HCT116 (cell line): ENCODE results near the gene NCR3LG1. TPM values are rescaled to one million over a fixed set of nuclear protein-coding genes. Genes with fewer than 3 reads are reported as not detected.

Source experiments
- ATAC-seq: fragments of 200-7000 bp; cut with Tn5 transposase; 2 replicates; pipeline ENCODE4 v1.9.1; 2020; ENCODE audit warnings: mild to moderate bottlenecking, moderate library complexity
- BruUV-seq: library from RNA; stranded (reverse); fragments of 400-500 nt; replicated peaks from 2 replicates; lab custom pipeline; 2021; lab: Mats Ljungman, UMichigan
- CTCF ChIA-PET: fragments of 300-600 bp; sonication (Branson Sonifier 250); formaldehyde crosslinking; loops from one replicate; lab custom pipeline; 2021; ENCODE audit warnings: antibody characterized with exemption; lab: Charles Lee
- POLR2A ChIA-PET: fragments of 300-600, 350-600 bp; sonication (Branson Sonifier 250); formaldehyde crosslinking; loops from one replicate; lab custom pipeline; 2021; ENCODE audit warnings: antibody characterized with exemption; lab: Charles Lee
- RAD21 ChIA-PET, 2 experiments: fragments of 300-600 bp; sonication (Branson Sonifier 250); formaldehyde crosslinking; loops; one replicate each; lab custom pipeline; 2023; ENCODE audit warnings: low total read pairs in 2 of 2; ENCODE audit not compliant: uncharacterized antibody in 2 of 2, unreplicated experiment in 2 of 2, low non-redundant PET in 1 of 2; lab: Charles Lee
- DNase-seq: peaks from one replicate; pipeline ENCODE4 v3.0.0-alpha.2; 2010; ENCODE audit warnings: low read depth, low spot score
- H2AFZ ChIP-seq: fragments of 200-600 bp; shearing (Covaris generic), sonication (generic); 2 replicates; pipeline ENCODE4 v1.6.1; 2017; ENCODE audit warnings: low read depth, mixed run types, mixed read lengths, antibody characterized with exemption, low read length; ENCODE audit not compliant: poor library complexity, severe bottlenecking
- H3K27ac ChIP-seq: 2 replicates; pipeline ENCODE4 v1.5.1; 2012; ENCODE audit warnings: low read depth, low read length
- H3K27me3 ChIP-seq: fragments of 200-600 bp; sonication (generic); 2 replicates; pipeline ENCODE4 v1.6.1; 2016; ENCODE audit warnings: mixed run types, low read length, mixed read lengths; ENCODE audit not compliant: insufficient read depth
- H3K36me3 ChIP-seq, 2 experiments: fragments of 200-500 bp in 1 of 2; fragments of 200-600 bp in 1 of 2; sonication (Bioruptor generic) in 1 of 2; sonication (generic) in 1 of 2; 2 replicates each; pipeline versions ENCODE4 v1.5.1 to v1.6.1; 2014 to 2016; ENCODE audit warnings: low read length in 2 of 2, inconsistent platforms in 1 of 2, mixed read lengths in 1 of 2, mixed run types in 1 of 2; ENCODE audit not compliant: insufficient read depth in 2 of 2, control insufficient read depth in 1 of 2
- H3K4me1 ChIP-seq, 2 experiments: fragments of 200-600 bp in 1 of 2; sonication (generic) in 1 of 2; 2 replicates each; pipeline versions ENCODE4 v1.5.1 to v1.6.1; 2012 to 2017; ENCODE audit warnings: low read length in 2 of 2, inconsistent platforms in 1 of 2, mild to moderate bottlenecking in 1 of 2, mixed read lengths in 1 of 2, mixed run types in 1 of 2, moderate library complexity in 1 of 2; ENCODE audit not compliant: insufficient read depth in 2 of 2, control insufficient read depth in 1 of 2
- H3K4me2 ChIP-seq: fragments of 200-600 bp; sonication (generic); 2 replicates; pipeline ENCODE4 v1.6.1; 2017; ENCODE audit warnings: mixed run types, low read length, mixed read lengths
- H3K4me3 ChIP-seq, 2 experiments: fragments of 200-600 bp in 1 of 2; sonication (generic) in 1 of 2; replicated peaks in 1 of 2; 2 replicates each; pipeline ENCODE4 v1.5.1; 2011 to 2016; ENCODE audit warnings: low read length in 2 of 2, control low read depth in 1 of 2, low read depth in 1 of 2, mild to moderate bottlenecking in 1 of 2, mixed read lengths in 1 of 2, mixed run types in 1 of 2
- H3K79me2 ChIP-seq: fragments of 200-600 bp; sonication (generic); 2 replicates; pipeline ENCODE4 v1.6.1; 2017; ENCODE audit warnings: mild to moderate bottlenecking, mixed run types, low read length, moderate library complexity, mixed read lengths; ENCODE audit not compliant: insufficient read depth
- H3K9ac ChIP-seq: fragments of 200-600 bp; sonication (generic); 2 replicates; pipeline ENCODE4 v1.6.1; 2016; ENCODE audit warnings: low read length, mixed read lengths
- H3K9me2 ChIP-seq: fragments of 200-600 bp; sonication (generic), shearing (Covaris generic); 2 replicates; pipeline ENCODE4 v1.6.1; 2017; ENCODE audit warnings: mixed run types, mild to moderate bottlenecking, moderate library complexity; ENCODE audit not compliant: insufficient read depth
- H3K9me3 ChIP-seq, 2 experiments: fragments of 200-500 bp in 1 of 2; fragments of 200-600 bp in 1 of 2; sonication (Bioruptor generic) in 1 of 2; sonication (generic) in 1 of 2; 2 replicates each; pipeline ENCODE4 v1.6.1; 2014 to 2017; ENCODE audit warnings: low read length in 2 of 2, mixed read lengths in 2 of 2, inconsistent platforms in 1 of 2, low read depth in 1 of 2, mild to moderate bottlenecking in 1 of 2, mixed run types in 1 of 2, moderate library complexity in 1 of 2; ENCODE audit not compliant: control insufficient read depth in 1 of 2, insufficient read depth in 1 of 2
- H4K20me1 ChIP-seq: fragments of 200-600 bp; sonication (generic), shearing (Covaris generic); 2 replicates; pipeline ENCODE4 v1.6.1; 2017; ENCODE audit warnings: mixed run types, mild to moderate bottlenecking, moderate library complexity; ENCODE audit not compliant: insufficient read depth
- CEBPB ChIP-seq: IDR thresholded peaks from 2 replicates; pipeline ENCODE4 v1.6.1; 2012; ENCODE audit warnings: low read depth
- EZH2phosphoT487 ChIP-seq: fragments of 200-600 bp; IDR thresholded peaks from 2 replicates; pipeline ENCODE4 v1.6.1; 2018; ENCODE audit warnings: antibody characterized with exemption, borderline replicate concordance
- FOSL1 ChIP-seq: IDR thresholded peaks from 2 replicates; pipeline ENCODE4 v1.6.1; 2012; ENCODE audit warnings: low read depth
- JUND ChIP-seq: IDR thresholded peaks from 2 replicates; pipeline ENCODE4 v1.6.1; 2012
- SIN3A ChIP-seq: IDR thresholded peaks from 2 replicates; pipeline ENCODE4 v1.6.1; 2012; ENCODE audit warnings: low read depth
- SP1 ChIP-seq: IDR thresholded peaks from 2 replicates; pipeline ENCODE4 v1.6.1; 2012; ENCODE audit warnings: low read depth
- TCF7L2 ChIP-seq: IDR thresholded peaks from 2 replicates; pipeline ENCODE4 v1.7.0; 2011; ENCODE audit warnings: borderline replicate concordance, inconsistent platforms; ENCODE audit not compliant: insufficient read depth, insufficient read length; ENCODE audit errors: extremely low read depth
- intact Hi-C: fragments of 100-400 bp; cut with micrococcal nuclease; formaldehyde crosslinking; loops from 2 replicates; pipeline ENCODE4 v1.10.0; 2022
- total RNA-seq: library from RNA; stranded (reverse); gene quantifications from one replicate; pipeline ENCODE4 v1.2.1, GENCODE V29; 2021; ENCODE audit not compliant: unreplicated experiment
- TF ChIP-seq, protein P1 (sequence below): IDR thresholded peaks from 2 replicates; pipeline ENCODE4 v1.6.1; 2011; ENCODE audit warnings: mild to moderate bottlenecking, low read length, moderate library complexity; ENCODE audit not compliant: insufficient replicate concordance; ENCODE audit errors: extremely low read depth

NCR3LG1 gene
- total RNA-seq, 1 experiment from 2014 or later, result 1.5 TPM

DNA sequence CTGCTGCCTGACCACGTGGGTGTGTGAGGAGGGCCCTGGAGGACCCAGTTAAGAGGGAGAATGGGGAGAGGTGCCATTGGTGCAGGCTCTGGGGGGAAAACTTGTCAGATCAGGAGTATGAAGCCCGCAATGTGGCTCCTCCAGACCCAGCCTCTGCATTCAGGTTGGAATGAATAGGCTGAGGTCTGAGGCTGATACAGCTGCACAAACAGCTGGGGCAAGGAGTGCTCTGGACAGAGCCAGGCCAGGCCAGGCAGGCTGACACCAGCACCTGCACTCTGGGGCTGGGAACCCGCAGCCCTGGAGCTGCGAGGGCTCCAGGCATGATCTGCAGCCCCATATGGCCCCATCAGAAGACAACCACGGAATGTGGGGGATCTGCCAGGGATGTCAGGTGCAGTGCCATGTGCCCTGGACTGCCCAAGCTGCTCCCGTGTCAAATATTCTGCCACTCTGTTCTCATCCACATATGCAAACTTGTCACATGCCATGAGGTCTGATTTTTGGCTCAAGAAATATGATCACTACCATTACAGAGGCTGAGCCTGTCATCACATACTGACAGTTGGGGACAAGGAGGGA lies 64.0 kb downstream of the NCR3LG1 start:
- no TSS peak for BruUV-seq
- peaks cover 52% of the 10 kb centered on the region for H3K27me3 ChIP-seq
- no peak overlapping the region for H3K4me2 ChIP-seq
- H3K9me3 ChIP-seq, result no peaks in the 10 kb centered on the region
- no peak overlapping the region for H3K27ac ChIP-seq
- no peaks in the 10 kb centered on the region for H3K79me2 ChIP-seq
- ChIA-PET CTCF (no interaction called here), POLR2A (no interaction called here), RAD21 (no interaction called here)
- no peaks in the 10 kb centered on the region for H3K36me3 ChIP-seq
- no peak overlapping the region for H3K4me3 ChIP-seq
- H3K9me2 ChIP-seq, result no peaks in the 10 kb centered on the region
- intact Hi-C loops, result no loop called here
- H3K9ac ChIP-seq, result no peak overlapping the region
- ATAC-seq, result no peak
- TF ChIP-seq CEBPB (no peak), EZH2phosphoT487 (no peak), FOSL1 (no peak), JUND (no peak)
- TF ChIP-seq, protein P1, sequence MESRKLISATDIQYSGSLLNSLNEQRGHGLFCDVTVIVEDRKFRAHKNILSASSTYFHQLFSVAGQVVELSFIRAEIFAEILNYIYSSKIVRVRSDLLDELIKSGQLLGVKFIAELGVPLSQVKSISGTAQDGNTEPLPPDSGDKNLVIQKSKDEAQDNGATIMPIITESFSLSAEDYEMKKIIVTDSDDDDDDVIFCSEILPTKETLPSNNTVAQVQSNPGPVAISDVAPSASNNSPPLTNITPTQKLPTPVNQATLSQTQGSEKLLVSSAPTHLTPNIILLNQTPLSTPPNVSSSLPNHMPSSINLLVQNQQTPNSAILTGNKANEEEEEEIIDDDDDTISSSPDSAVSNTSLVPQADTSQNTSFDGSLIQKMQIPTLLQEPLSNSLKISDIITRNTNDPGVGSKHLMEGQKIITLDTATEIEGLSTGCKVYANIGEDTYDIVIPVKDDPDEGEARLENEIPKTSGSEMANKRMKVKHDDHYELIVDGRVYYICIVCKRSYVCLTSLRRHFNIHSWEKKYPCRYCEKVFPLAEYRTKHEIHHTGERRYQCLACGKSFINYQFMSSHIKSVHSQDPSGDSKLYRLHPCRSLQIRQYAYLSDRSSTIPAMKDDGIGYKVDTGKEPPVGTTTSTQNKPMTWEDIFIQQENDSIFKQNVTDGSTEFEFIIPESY, result no peak
- H3K4me1 ChIP-seq, result no peaks in the 10 kb centered on the region
- H4K20me1 ChIP-seq, result no peaks in the 10 kb centered on the region
- no peak overlapping the region for H2AFZ ChIP-seq
- DNase-seq, result no peak

GRCh38 chr11:17416492-17416891 lies 64.9 kb downstream of the NCR3LG1 start:
- Histone ChIP-seq H3K36me3 (no peaks in the 10 kb centered on the region), H3K79me2 (no peaks in the 10 kb centered on the region), H3K9me3 (no peaks in the 10 kb centered on the region), H3K9ac (no peak overlapping the region), H3K27ac (no peak overlapping the region), H2AFZ (no peak overlapping the region), H3K4me3 (no peak overlapping the region), H3K4me2 (no peak overlapping the region), H4K20me1 (no peaks in the 10 kb centered on the region), H3K4me1 (no peaks in the 10 kb centered on the region), H3K9me2 (no peaks in the 10 kb centered on the region), H3K27me3 (peaks cover 60% of the 10 kb centered on the region)
- TF ChIP-seq SP1, result no peak
- TF ChIP-seq TCF7L2, result no peak
- no peak for TF ChIP-seq SIN3A
- intact Hi-C loops, result no loop called here
- no peak for DNase-seq
- no TSS peak for BruUV-seq
- POLR2A ChIA-PET, result no interaction called here
- CTCF ChIA-PET, result no interaction called here
- no peak for ATAC-seq
- RAD21 ChIA-PET, result no interaction called here
